GM18499 (cell line): ENCODE measurements around the gene TRMT112.

ENCODE experiments used
- ATAC-seq: cut with Tn5 transposase; IDR thresholded peaks from one replicate; pipeline ENCODE4 v1.9.1; 2021; ENCODE audit warnings: moderate number of reproducible peaks; ENCODE audit not compliant: insufficient read depth, unreplicated experiment

TRMT112 gene

GRCh38 chr11:64283092-64283491, 34.3 kb downstream of the TRMT112 start:
- no peak for ATAC-seq

GRCh38 chr11:64281957-64282770, 35.2 kb downstream of the TRMT112 start:
- no peak for ATAC-seq

DNA sequence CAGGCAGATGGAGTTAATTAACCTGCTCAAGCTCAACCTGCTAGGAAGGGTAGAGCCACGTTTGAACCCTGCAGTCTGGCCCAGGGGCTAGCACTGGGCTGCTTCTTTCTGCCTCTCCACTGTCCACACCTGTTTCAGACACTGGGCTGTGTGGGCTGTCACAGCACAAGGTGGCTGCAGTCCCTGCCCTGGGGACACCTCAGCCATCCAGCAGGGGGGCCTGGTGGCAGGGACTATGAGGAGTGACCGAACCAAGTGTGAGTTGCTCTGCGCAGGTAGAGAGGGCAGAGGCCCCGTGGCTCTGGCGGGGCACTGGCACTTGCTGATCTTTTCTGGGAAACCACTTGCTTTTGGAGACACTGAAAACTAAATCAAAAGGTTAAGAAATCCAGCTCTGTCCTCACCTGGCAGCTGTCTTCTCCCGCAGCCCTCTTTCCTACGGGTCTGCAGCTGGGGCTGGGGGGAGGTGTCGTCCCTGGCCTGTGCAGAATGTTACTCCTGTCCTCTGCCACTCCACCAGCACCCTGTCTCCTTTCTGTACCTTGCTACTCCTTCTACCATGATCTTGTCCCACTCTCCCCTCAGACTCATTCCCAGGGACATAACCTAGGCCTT, 38.7 kb downstream of the TRMT112 start:
- ATAC-seq, result no peak

DNA sequence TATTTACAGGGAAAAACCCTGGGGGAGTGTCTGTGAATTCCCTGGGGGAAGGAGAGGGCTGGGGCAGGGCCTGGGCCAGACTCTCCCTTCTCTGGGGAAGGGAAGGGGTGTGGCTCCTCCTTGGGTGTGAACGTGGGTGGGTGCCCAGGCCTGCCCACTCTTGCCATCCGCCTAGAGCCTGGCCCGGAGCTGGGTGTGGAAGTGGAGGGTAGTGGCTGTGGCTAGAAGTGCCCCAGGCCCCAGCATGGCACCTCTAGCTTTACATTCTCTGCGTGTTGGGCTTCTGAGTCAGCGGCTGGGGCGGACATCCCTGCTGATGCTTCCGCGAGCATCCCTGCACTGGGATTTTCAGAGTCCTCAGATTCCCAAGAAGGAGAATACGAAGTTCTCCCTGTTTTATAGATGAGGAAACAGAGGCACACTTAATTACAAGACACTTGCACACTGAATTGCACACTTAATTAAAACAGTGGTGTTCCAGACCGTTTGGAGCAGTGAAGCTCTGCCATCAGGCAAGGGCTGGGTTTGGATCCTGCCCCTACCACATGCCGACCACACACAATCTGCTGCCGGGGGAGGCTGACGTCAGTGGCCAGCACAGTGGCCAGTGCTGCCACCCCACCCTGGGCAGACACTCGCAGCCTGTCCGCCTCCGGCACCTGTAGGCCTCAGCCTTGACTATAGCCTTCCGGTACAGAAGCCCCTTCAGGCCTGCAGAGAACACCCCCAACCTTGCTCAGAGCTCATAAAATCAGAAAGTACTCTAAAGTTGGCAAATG, 40.5 kb downstream of the TRMT112 start:
- no peak for ATAC-seq

DNA sequence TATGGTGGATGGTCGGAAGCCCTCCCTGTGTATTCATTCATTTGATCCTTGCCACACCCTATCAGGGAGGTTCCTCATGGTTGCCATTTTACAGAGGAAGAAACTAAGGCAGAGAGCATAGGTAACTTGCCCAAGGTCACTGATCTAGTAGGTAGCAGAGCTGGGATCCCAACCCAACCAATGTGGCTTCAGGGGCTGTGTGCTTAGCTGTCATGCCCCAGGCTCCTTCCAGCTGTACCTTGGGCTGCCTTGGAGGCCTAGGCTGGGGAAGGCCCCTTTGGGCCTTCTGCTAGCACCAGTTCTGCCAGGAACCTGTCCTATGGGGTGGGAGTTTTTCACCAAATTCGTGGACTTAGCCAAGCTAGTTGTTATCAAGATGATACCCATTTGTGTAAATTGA, 41.5 kb downstream of the TRMT112 start:
- no peak for ATAC-seq

- no peak for ATAC-seq
Observed at GRCh38 chr11:64275031-64275800, 42.1 kb downstream of the TRMT112 start.

DNA sequence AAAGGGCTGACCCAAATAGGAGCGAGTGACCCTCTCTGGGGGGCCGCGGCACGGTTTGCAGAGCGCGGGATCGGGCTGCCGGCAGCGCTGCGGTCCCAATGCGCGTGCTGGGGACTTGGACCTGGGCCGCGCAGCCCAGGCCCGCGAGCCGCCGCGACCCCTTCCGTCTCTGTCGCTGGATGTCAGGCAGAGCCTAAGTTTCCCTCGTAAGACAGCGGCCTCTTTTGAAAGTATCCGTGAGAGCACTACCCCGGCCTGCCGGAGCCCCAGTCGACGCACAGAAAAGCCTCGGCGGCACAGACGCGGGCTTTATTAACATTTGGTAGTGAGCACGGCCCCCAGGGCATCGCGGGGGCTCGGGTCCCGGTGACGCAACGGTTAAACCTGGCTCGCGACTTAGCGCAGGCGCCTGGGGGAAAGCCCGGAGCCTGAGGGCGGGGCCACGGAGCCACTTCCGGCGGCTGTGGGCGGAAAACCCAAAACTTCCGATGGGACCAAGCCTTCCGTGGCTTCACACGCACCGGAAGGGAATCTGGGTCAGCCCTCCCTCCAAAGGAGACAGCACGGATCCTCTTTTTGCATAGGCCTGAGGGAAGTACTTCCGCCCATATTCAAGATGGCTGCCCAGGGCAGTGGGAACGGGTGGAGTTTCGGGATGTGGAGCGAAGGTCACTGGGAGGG, 47.7 kb downstream of the TRMT112 start:
- ATAC-seq, result peak; percentile 47

DNA sequence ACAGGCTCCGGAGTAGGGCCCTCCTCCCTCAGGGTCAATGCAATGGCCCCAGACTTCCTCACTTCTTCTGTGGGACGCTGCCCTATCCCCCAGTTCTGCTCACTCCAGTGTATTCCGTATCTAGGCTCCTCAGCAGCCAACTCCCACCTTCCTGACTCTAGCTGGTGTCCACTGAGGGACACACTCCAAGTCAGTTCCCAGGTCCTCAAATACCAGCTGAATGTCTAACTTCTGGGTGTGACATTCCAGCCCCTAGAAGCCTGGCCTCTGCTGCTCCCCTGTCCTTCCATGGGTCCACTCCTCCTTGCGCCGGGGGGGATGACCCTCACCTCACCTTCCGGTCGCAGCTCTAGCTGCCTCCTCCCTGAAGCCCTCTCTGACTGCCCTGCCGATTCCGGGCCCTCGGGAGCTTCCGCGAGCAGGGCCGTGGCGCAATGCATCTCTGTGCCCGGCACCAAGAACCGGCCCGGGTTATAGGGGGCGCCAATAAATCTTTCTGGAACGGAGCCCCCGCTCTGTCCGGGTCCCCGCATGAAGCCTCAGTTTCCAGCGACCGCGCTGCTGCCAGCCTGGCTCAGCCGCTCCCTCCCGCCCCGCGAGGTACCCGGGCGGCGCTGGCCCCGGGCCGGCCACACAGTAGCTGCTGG, 48.3 kb downstream of the TRMT112 start:
- no peak for ATAC-seq

DNA sequence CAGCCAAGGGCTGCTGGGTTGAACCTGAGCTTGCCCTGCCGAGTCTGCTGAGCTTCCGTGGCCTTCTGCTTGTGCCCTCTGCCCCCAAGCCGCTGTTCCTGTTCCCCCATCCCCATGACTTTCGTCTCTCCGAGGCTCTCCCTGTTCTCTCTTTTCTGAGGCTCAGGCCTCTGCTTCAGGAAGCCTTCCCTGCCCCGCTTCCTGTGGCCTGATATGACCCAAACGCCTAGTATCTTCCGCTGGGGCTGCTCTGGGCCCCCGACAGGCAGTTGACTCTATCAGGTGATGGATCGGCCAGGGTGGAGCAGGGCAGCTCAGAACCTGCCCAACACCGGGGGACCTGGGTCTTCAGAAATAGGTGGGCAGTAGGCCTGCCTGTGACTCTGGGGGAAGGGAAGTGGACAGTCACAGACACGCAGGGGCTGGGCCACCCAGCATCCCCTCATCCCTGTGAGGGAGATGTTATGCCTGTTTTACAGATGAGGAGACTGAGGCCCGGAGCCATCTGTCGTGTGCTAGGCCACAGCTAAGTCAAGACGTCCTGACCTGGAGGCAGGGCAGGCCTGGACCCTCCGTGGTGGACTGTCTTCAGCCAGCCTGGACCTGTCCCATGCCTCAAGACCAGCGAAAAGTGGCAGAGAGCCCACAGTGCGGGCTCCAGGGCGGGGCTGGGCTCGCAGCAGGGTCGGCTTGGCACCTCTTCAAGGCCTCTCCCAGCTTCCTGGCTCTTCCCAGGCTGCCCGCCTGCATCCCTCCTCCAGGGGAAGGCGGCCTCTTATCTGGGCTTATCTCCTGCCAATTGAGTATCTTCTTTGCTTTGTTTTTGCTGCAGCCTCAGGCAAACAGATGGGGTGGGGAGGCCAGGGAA, 49.1 kb downstream of the TRMT112 start:
- ATAC-seq, result no peak

- ATAC-seq, result no peak
Observed at GRCh38 chr11:64267207-64267945, 50.0 kb downstream of the TRMT112 start.
